A549 (cell line): ENCODE results near the gene DRD2. TPM values are rescaled to one million over a fixed set of nuclear protein-coding genes. Genes with fewer than 3 reads are reported as not detected.

Source experiments
- ATAC-seq, 2 experiments: fragments of 200-7000 bp in 1 of 2; fragments of >200 bp in 1 of 2; cut with Nextera tagmentation in 1 of 2; cut with Tn5 transposase in 1 of 2; 3 replicates each; pipeline versions ENCODE4 v1.8.0 to v1.9.1; 2018 to 2020; ENCODE audit warnings: mild to moderate bottlenecking in 1 of 2, moderate library complexity in 1 of 2
- CTCF ChIA-PET: fragments of 300-600 bp; sonication (Branson Sonifier 250); formaldehyde crosslinking; extraction: SDS; loops from one replicate; lab custom pipeline; 2021; ENCODE audit warnings: antibody characterized with exemption, inconsistent platforms; lab: Yijun Ruan, JAX
- POLR2A ChIA-PET: fragments of 350-600 bp; formaldehyde crosslinking; extraction: SDS; loops from one replicate; lab custom pipeline; 2021; ENCODE audit warnings: antibody characterized with exemption, inconsistent platforms; lab: Yijun Ruan, JAX
- DNase-seq, 2 experiments: peaks; one replicate each; pipeline versions ENCODE4 v3.0.0 to v3.0.0-alpha.2; 2011 to 2016; ENCODE audit warnings: low read depth in 1 of 2, low spot score in 1 of 2
- FAIRE-seq: peaks from 2 replicates; lab custom pipeline; 2011; peaks lifted over from hg19 to GRCh38; lab: Jason Lieb, UNC
- H3K27ac ChIP-seq, 2 experiments: fragments of >200 bp; sonication (Bioruptor Twin); formaldehyde crosslinking; 3 replicates each; pipeline ENCODE4 v1.5.1; 2016 to 2017
- H3K4me1 ChIP-seq: fragments of >200 bp; sonication (Bioruptor Twin); formaldehyde crosslinking; 3 replicates; pipeline ENCODE4 v1.6.1; 2016
- H3K4me2 ChIP-seq: fragments of >200 bp; sonication (Bioruptor Twin); formaldehyde crosslinking; 3 replicates; pipeline ENCODE4 v1.6.1; 2016
- H3K4me3 ChIP-seq: fragments of >200 bp; sonication (Bioruptor Twin); formaldehyde crosslinking; 3 replicates; pipeline ENCODE4 v1.5.1; 2016
- H3K9me3 ChIP-seq: fragments of >200 bp; sonication (Bioruptor Twin); formaldehyde crosslinking; 3 replicates; pipeline ENCODE4 v1.6.1; 2016
- CBX8 ChIP-seq: fragments of 200-600 bp; sonication (generic); IDR thresholded peaks from 2 replicates; pipeline ENCODE4 v1.6.1; 2016
- CEBPB ChIP-seq, 2 experiments: fragments of >200 bp in 1 of 2; sonication (Bioruptor Twin) in 1 of 2; formaldehyde crosslinking in 1 of 2; IDR thresholded peaks; 2 replicates each; pipeline ENCODE4 v1.6.1; 2012 to 2016
- CHD2 ChIP-seq: fragments of 150-350 bp; IDR thresholded peaks from 2 replicates; pipeline ENCODE4 v1.6.1; 2014; ENCODE audit warnings: low read length; ENCODE audit not compliant: partially characterized antibody
- CTCF ChIP-seq: fragments of >200 bp; sonication (Bioruptor Twin); formaldehyde crosslinking; IDR thresholded peaks from 3 replicates; pipeline ENCODE4 v1.5.1; 2016
- E2F6 ChIP-seq: IDR thresholded peaks from 2 replicates; pipeline ENCODE4 v1.6.1; 2012; ENCODE audit warnings: low read depth, borderline replicate concordance
- EHMT2 ChIP-seq: fragments of 200-600 bp; sonication (generic); IDR thresholded peaks from 2 replicates; pipeline ENCODE4 v1.6.1; 2016; ENCODE audit warnings: antibody characterized with exemption, low read depth, mild to moderate bottlenecking, moderate library complexity
- EP300 ChIP-seq, 2 experiments: fragments of >200 bp; sonication (Bioruptor Twin); formaldehyde crosslinking; IDR thresholded peaks; 2 replicates in 1 of 2; 3 replicates in 1 of 2; pipeline ENCODE4 v1.6.1; 2016 to 2017
- ESRRA ChIP-seq: fragments of 150-350 bp; IDR thresholded peaks from 2 replicates; pipeline ENCODE4 v1.6.1; 2014; ENCODE audit warnings: mild to moderate bottlenecking, low read length, borderline replicate concordance
- FOSB ChIP-seq: fragments of 250-450 bp; sonication (Bioruptor Pico); IDR thresholded peaks from 2 replicates; pipeline ENCODE4 v1.5.0; 2020; ENCODE audit warnings: mild to moderate bottlenecking, moderate library complexity
- FOXS1 ChIP-seq: fragments of 250-450 bp; sonication (Bioruptor Pico); IDR thresholded peaks from 2 replicates; pipeline ENCODE4 v1.5.0; 2020; ENCODE audit warnings: mild to moderate bottlenecking, moderate library complexity
- GATA3 ChIP-seq: IDR thresholded peaks from 2 replicates; pipeline ENCODE4 v1.6.1; 2012; ENCODE audit warnings: borderline replicate concordance
- HDAC2 ChIP-seq: fragments of 200-600 bp; sonication (generic); IDR thresholded peaks from 2 replicates; pipeline ENCODE4 v1.6.1; 2016
- HOXA7 ChIP-seq: fragments of 250-450 bp; sonication (Bioruptor Pico); IDR thresholded peaks from 2 replicates; pipeline ENCODE4 v1.5.0; 2020; ENCODE audit warnings: mild to moderate bottlenecking, moderate library complexity
- HOXB13 ChIP-seq: fragments of 250-450 bp; sonication (Bioruptor Pico); IDR thresholded peaks from 2 replicates; pipeline ENCODE4 v1.5.0; 2020; ENCODE audit warnings: low read depth, mild to moderate bottlenecking, moderate library complexity
- JUNB ChIP-seq: fragments of >200 bp; sonication (Bioruptor Twin); formaldehyde crosslinking; IDR thresholded peaks from 2 replicates; pipeline ENCODE4 v1.6.1; 2016
- MAFK ChIP-seq: fragments of 450-650 bp; IDR thresholded peaks from 2 replicates; pipeline ENCODE4 v1.6.1; 2014; ENCODE audit not compliant: partially characterized antibody
- NFE2L2 ChIP-seq: fragments of 150-350 bp; conservative IDR thresholded peaks from 2 replicates; pipeline ENCODE4 v1.6.1; 2014; ENCODE audit warnings: low read length
- NPAS2 ChIP-seq: fragments of 250-450 bp; sonication (Bioruptor Pico); IDR thresholded peaks from 2 replicates; pipeline ENCODE4 v1.8.0; 2022; ENCODE audit warnings: mild to moderate bottlenecking, moderate library complexity, borderline replicate concordance
- SMC3 ChIP-seq: fragments of >200 bp; sonication (Bioruptor Twin); formaldehyde crosslinking; IDR thresholded peaks from 3 replicates; pipeline ENCODE4 v1.6.1; 2018; ENCODE audit warnings: inconsistent platforms
- SREBF2 ChIP-seq: fragments of 450-650 bp; IDR thresholded peaks from 2 replicates; pipeline ENCODE4 v1.6.1; 2014; ENCODE audit warnings: mild to moderate bottlenecking, moderate library complexity
- TFCP2L1 ChIP-seq: fragments of 250-450 bp; sonication (Bioruptor Pico); IDR thresholded peaks from 2 replicates; pipeline ENCODE4 v1.5.0; 2021; ENCODE audit warnings: mild to moderate bottlenecking
- TP53 ChIP-seq: fragments of 250-450 bp; sonication (Bioruptor Pico); IDR thresholded peaks from 2 replicates; pipeline ENCODE4 v1.5.0; 2021; ENCODE audit warnings: mild to moderate bottlenecking, moderate library complexity
- ZFP36 ChIP-seq: fragments of 450-650 bp; IDR thresholded peaks from 2 replicates; pipeline ENCODE4 v1.6.1; 2014; ENCODE audit warnings: borderline replicate concordance; ENCODE audit not compliant: partially characterized antibody
- WGBS: methylation state at CpG from one replicate; pipeline ENCODE4 v1.1.6; 2017; ENCODE audit errors: missing lambda C conversion rate; 5-methylcytosine and 5-hydroxymethylcytosine counted together
- polyA plus RNA-seq, 4 experiments: library from polyadenylated mRNA; depleted of rRNA in 3 of 4; stranded (reverse); fragments of >200 nt; fragmentation: RNase III in 1 of 4; extraction: RNeasy Plus Mini Kit Qiagen cat#74134 plus additional on column Dnase treatment in 1 of 4; gene quantifications; 2 replicates in 3 of 4; 3 replicates in 1 of 4; pipeline ENCODE4 v1.2.3, GENCODE V29; 2011 to 2017
- TF ChIP-seq, protein P1 (sequence below): fragments of 450-650 bp; IDR thresholded peaks from 2 replicates; pipeline ENCODE4 v1.6.1; 2014; ENCODE audit warnings: antibody characterized with exemption
- TF ChIP-seq, protein P2 (sequence below): fragments of >200 bp; sonication (Bioruptor Twin); formaldehyde crosslinking; IDR thresholded peaks from 3 replicates; pipeline ENCODE4 v1.6.1; 2016
- TF ChIP-seq, protein P3 (sequence below): fragments of 250-450 bp; sonication (Bioruptor Pico); IDR thresholded peaks from 2 replicates; pipeline ENCODE4 v1.5.0; 2021; ENCODE audit warnings: mild to moderate bottlenecking, moderate library complexity, borderline replicate concordance
- TF ChIP-seq, protein P4 (sequence below): fragments of 250-450 bp; sonication (Bioruptor Pico); IDR thresholded peaks from 2 replicates; pipeline ENCODE4 v1.5.0; 2020; ENCODE audit warnings: low read depth, mild to moderate bottlenecking, moderate library complexity

The DRD2 gene
- polyA plus RNA-seq, 2 of the 4 experiments (the other 2 are of a cell fraction) = not detected

DNA sequence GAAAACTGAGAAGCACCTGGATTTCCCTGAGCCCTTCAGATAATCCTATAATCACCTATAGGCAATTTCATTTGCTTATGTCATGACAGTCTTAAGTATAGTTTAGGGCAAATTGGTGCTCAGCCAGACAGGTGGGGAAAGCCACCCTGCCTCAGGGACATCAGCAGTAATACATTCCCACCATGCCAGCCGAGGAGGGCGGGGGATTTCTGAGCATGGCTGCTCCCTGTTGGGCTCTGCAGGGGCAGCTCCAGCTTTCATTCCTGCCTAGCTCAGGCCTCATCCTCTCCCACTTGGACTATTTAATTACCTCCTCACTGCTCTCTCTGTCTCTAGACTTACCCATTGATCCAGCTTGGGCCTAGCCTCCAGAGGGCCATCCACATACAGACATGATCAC, 9.0 kb upstream of the DRD2 start:
- CTCF ChIA-PET = no interaction called here
- Histone ChIP-seq H3K4me3 (no peak overlapping the region), H3K27ac (no peak overlapping the region), H3K9me3 (no peaks in the 10 kb centered on the region), H3K4me1 (no peaks in the 10 kb centered on the region), H3K4me2 (no peak overlapping the region)
- DNase-seq (no peak), ATAC-seq (no peak), FAIRE-seq (no peak)
- TF ChIP-seq FOXS1 (CRISPR knock-in tag) (no peak), HOXB13 (CRISPR knock-in tag) (no peak), CEBPB (IDR thresholded peaks at IDR 0.05) (no peak), EP300 (IDR thresholded peaks at IDR 0.05) (no peak), E2F6 (no peak), HOXA7 (CRISPR knock-in tag) (no peak), HDAC2 (no peak), JUNB (no peak), TFCP2L1 (CRISPR knock-in tag) (no peak), SREBF2 (no peak), EHMT2 (no peak)
- TF ChIP-seq, protein P1, sequence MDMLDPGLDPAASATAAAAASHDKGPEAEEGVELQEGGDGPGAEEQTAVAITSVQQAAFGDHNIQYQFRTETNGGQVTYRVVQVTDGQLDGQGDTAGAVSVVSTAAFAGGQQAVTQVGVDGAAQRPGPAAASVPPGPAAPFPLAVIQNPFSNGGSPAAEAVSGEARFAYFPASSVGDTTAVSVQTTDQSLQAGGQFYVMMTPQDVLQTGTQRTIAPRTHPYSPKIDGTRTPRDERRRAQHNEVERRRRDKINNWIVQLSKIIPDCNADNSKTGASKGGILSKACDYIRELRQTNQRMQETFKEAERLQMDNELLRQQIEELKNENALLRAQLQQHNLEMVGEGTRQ = no peak
- TF ChIP-seq, protein P2, sequence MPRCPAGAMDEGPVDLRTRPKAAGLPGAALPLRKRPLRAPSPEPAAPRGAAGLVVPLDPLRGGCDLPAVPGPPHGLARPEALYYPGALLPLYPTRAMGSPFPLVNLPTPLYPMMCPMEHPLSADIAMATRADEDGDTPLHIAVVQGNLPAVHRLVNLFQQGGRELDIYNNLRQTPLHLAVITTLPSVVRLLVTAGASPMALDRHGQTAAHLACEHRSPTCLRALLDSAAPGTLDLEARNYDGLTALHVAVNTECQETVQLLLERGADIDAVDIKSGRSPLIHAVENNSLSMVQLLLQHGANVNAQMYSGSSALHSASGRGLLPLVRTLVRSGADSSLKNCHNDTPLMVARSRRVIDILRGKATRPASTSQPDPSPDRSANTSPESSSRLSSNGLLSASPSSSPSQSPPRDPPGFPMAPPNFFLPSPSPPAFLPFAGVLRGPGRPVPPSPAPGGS = no peak
- TF ChIP-seq, protein P3, sequence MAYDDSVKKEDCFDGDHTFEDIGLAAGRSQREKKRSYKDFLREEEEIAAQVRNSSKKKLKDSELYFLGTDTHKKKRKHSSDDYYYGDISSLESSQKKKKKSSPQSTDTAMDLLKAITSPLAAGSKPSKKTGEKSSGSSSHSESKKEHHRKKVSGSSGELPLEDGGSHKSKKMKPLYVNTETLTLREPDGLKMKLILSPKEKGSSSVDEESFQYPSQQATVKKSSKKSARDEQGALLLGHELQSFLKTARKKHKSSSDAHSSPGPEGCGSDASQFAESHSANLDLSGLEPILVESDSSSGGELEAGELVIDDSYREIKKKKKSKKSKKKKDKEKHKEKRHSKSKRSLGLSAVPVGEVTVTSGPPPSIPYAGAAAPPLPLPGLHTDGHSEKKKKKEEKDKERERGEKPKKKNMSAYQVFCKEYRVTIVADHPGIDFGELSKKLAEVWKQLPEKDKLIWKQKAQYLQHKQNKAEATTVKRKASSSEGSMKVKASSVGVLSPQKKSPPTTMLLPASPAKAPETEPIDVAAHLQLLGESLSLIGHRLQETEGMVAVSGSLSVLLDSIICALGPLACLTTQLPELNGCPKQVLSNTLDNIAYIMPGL (CRISPR knock-in tag) = no peak
- 0% methylated on average over 2 of the region's 2 CpGs for WGBS
- POLR2A ChIA-PET = no interaction called here

GRCh38 chr11:113481672-113482071, 6.5 kb upstream of the DRD2 start:
- DNase-seq (no peak), ATAC-seq (no peak), FAIRE-seq (no peak)
- H3K4me1 ChIP-seq = no peaks in the 10 kb centered on the region
- no peak overlapping the region for H3K27ac ChIP-seq
- 2% methylated on average over 3 of the region's 3 CpGs for WGBS
- H3K4me3 ChIP-seq = no peak overlapping the region
- POLR2A ChIA-PET = no interaction called here
- H3K9me3 ChIP-seq = no peaks in the 10 kb centered on the region
- TF ChIP-seq GATA3 = no peak
- TF ChIP-seq JUNB = no peak
- no peak for TF ChIP-seq EHMT2
- TF ChIP-seq ESRRA = no peak
- TF ChIP-seq EP300 (IDR thresholded peaks at IDR 0.05) = no peak
- TF ChIP-seq SMC3 = no peak
- no peak for TF ChIP-seq NPAS2
- TF ChIP-seq HDAC2 = no peak
- no peak for TF ChIP-seq CBX8
- TF ChIP-seq FOSB (CRISPR knock-in tag) = no peak
- TF ChIP-seq NFE2L2 = no peak
- no peak for TF ChIP-seq TP53 (CRISPR knock-in tag)
- TF ChIP-seq, protein P2 = no peak
- no peak for TF ChIP-seq ZFP36
- TF ChIP-seq CHD2 = no peak
- TF ChIP-seq, protein P4, sequence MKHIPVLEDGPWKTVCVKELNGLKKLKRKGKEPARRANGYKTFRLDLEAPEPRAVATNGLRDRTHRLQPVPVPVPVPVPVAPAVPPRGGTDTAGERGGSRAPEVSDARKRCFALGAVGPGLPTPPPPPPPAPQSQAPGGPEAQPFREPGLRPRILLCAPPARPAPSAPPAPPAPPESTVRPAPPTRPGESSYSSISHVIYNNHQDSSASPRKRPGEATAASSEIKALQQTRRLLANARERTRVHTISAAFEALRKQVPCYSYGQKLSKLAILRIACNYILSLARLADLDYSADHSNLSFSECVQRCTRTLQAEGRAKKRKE (CRISPR knock-in tag) = no peak
- TF ChIP-seq MAFK = no peak
- TF ChIP-seq CTCF = no peak
- TF ChIP-seq, protein P1 = no peak
- CTCF ChIA-PET = interaction anchor here (1.6 kb wide), 1 partner anchor 19 kb away, joined by 3 read pairs; no protein-coding TSS in a partner anchor
- no peak overlapping the region for H3K4me2 ChIP-seq
